Smooth muscle cell of the umbilical artery (primary cell): ENCODE data around the gene CISD2. TPM values are rescaled to one million over a fixed set of nuclear protein-coding genes. Genes with fewer than 3 reads are reported as not detected.

Source experiments
- total RNA-seq: library from RNA; depleted of rRNA; stranded (reverse); fragments of >200 nt; gene quantifications from 2 replicates; pipeline ENCODE4 v1.2.3, GENCODE V29; 2014

CISD2 gene
- total RNA-seq: 31.2 and 34.3 TPM in 2 replicates

GRCh38 chr4:102868781-102869568 lies at the start of gene CISD2:
Gene CISD2 (plus strand): TSS chr4:102868992. CDS start chr4:102869085, 93 bp downstream.

GRCh38 chr4:102826890-102827673 lies 41.7 kb upstream of the CISD2 start, which contains the start of gene UBE2D3:
Gene UBE2D3 (minus strand): TSS chr4:102827551. CDS start chr4:102826508, 1,043 bp downstream.

Other genes starting within 250 kb of the CISD2 start
- 505 and 566 TPM in 2 replicates for gene MANBA, start 108.0 kb upstream of the CISD2 start, total RNA-seq
- 272 and 420 TPM in 2 replicates for gene UBE2D3, start 41.4 kb upstream of the CISD2 start, total RNA-seq
- gene SLC9B1, start 150.7 kb downstream of the CISD2 start, total RNA-seq: 0.51 and 0.89 TPM in 2 replicates
- gene SLC9B2, start 207.8 kb downstream of the CISD2 start, total RNA-seq: 16.6 and 18.1 TPM in 2 replicates
- gene BDH2, start 230.8 kb downstream of the CISD2 start, total RNA-seq: 45.4 and 73.0 TPM in 2 replicates